Measurements from ENCODE around the gene GRAMD1A. TPM values are rescaled to one million over a fixed set of nuclear protein-coding genes. Genes with fewer than 3 reads are reported as not detected.

Gene GRAMD1A
- total and polyA plus RNA-seq, 9 of the 15 experiments (the other 6 are each of a cell fraction or from before 2014, with no cell fraction given) = 1.4 to 63.8 (median 38.5) TPM

- TF ChIP-seq, protein P1, sequence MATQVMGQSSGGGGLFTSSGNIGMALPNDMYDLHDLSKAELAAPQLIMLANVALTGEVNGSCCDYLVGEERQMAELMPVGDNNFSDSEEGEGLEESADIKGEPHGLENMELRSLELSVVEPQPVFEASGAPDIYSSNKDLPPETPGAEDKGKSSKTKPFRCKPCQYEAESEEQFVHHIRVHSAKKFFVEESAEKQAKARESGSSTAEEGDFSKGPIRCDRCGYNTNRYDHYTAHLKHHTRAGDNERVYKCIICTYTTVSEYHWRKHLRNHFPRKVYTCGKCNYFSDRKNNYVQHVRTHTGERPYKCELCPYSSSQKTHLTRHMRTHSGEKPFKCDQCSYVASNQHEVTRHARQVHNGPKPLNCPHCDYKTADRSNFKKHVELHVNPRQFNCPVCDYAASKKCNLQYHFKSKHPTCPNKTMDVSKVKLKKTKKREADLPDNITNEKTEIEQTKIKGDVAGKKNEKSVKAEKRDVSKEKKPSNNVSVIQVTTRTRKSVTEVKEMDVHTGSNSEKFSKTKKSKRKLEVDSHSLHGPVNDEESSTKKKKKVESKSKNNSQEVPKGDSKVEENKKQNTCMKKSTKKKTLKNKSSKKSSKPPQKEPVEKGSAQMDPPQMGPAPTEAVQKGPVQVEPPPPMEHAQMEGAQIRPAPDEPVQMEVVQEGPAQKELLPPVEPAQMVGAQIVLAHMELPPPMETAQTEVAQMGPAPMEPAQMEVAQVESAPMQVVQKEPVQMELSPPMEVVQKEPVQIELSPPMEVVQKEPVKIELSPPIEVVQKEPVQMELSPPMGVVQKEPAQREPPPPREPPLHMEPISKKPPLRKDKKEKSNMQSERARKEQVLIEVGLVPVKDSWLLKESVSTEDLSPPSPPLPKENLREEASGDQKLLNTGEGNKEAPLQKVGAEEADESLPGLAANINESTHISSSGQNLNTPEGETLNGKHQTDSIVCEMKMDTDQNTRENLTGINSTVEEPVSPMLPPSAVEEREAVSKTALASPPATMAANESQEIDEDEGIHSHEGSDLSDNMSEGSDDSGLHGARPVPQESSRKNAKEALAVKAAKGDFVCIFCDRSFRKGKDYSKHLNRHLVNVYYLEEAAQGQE (IDR thresholded peaks at IDR 0.05; ENCODE audit: borderline replicate concordance) = peak; percentile 87; the same call in 1 of the 2 replicates
- TF ChIP-seq, protein P1 (CRISPR knock-in tag; IDR thresholded peaks at IDR 0.05; ENCODE audit: low read depth) = no peak
- TF ChIP-seq STAG1 (CRISPR knock-in tag; IDR thresholded peaks at IDR 0.05; ENCODE audit: borderline replicate concordance) (peak; percentile 71; the same call in 1 of the 2 replicates), CEBPG (CRISPR knock-in tag; IDR thresholded peaks at IDR 0.05) (no peak; the same call in 1 of the 2 replicates), CEBPG (tag; conservative IDR thresholded peaks at IDR 0.05 in 1 of 2, IDR thresholded peaks at IDR 0.05 in 1 of 2) (peak in 1 of 2 experiments; percentile 40; a peak in 1 of 4 replicates), SRF (CRISPR knock-in tag; IDR thresholded peaks at IDR 0.05) (peak in 1 of 2 experiments; percentile 48; a peak in 2 of 4 replicates), MECOM (CRISPR knock-in tag; IDR thresholded peaks at IDR 0.05) (no peak), HDAC1 (IDR thresholded peaks at IDR 0.05) (peak in 1 of 2 experiments; percentile 41; a peak in 1 of 4 replicates), HCFC1 (IDR thresholded peaks at IDR 0.05; ENCODE audit: low read depth, low read length) (0 out of 2 replicates have a peak, but pooled peaks have one; percentile 13), RAD21 (CRISPR knock-in tag; conservative IDR thresholded peaks at IDR 0.05 in 1 of 2, IDR thresholded peaks at IDR 0.05 in 1 of 2) (peak; percentile 70 to 90)
Measured at GRCh38 chr19:35066691-35067563, 66.8 kb downstream of the GRAMD1A start (continued).
